ENCODE results near the gene HK3. TPM values are rescaled to one million over a fixed set of nuclear protein-coding genes. Genes with fewer than 3 reads are reported as not detected.

HK3 gene
- total and polyA plus RNA-seq, 4 donors = 4.3 to 25.5 (median 13.3) TPM

DNA sequence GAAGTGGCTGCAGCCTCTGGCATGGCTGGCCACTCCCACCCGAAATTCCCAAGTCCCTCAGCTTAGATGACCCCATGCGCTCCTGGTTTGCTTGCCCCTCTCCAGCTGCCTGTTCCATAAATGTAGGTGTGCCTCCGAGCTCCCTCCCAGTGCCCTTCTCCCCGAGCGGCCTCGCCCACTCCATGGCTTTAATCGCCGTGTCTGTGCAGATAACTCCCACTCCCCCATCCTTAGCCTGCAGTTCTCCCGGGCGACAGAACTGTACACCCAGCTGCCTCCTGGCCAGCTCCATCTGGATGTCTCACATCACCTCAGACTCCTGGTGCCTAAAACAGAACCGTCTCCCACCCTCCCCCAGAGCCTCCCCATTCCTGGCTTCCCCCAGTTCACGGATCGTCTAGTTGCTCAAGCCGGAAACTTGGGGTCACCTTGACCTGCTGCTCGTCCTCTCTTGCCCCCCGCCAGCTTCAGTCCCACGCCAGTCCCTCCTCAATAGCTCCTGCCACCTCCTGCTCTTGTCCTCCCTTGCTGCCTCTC is 24.1 kb downstream of the HK3 start:
- 69% methylated on average over 17 of the region's 17 CpGs for WGBS
- H3K27me3 ChIP-seq (ENCODE audit: control insufficient read depth in 4 of 4, insufficient read depth in 4 of 4, low read length in 3 of 4) = no peaks in the 10 kb centered on the region

DNA sequence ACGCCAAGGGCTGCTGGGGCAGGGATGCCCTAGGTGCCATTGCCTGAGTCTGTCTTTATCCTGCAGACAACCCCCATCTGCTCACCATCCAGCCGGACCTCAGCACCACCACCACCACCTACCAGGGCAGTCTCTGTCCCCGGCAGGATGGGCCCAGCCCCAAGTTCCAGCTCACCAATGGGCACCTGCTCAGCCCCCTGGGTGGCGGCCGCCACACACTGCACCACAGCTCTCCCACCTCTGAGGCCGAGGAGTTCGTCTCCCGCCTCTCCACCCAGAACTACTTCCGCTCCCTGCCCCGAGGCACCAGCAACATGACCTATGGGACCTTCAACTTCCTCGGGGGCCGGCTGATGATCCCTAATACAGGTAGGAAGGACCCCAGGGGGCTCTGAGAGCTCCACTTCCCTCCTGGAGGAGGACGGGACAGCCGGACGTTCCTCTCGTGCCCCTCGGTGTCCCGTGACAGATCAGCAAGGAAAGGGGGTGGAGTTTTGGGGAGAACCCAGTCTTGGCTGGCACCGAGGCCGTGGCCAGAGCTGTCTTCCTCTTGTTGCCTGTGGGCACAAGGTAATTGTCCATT is 24.9 kb downstream of the HK3 start:
- WGBS = 85% methylated on average over 20 of the region's 20 CpGs
- TF ChIP-seq FOXA2 (IDR thresholded peaks at IDR 0.05) (no peak), SP1 (IDR thresholded peaks at IDR 0.05) (no peak), HNF4G (IDR thresholded peaks at IDR 0.05) (no peak), RXRA (IDR thresholded peaks at IDR 0.05) (no peak)
- Histone ChIP-seq H3K36me3 (ENCODE audit: control insufficient read depth in 4 of 4, insufficient read depth in 3 of 4, low read depth in 1 of 4, low read length in 3 of 4) (no peaks in the 10 kb centered on the region), H3K27me3 (ENCODE audit: control insufficient read depth in 4 of 4, insufficient read depth in 4 of 4, low read length in 3 of 4) (no peaks in the 10 kb centered on the region), H3K4me1 (ENCODE audit: control insufficient read depth in 4 of 4, insufficient read depth in 4 of 4, low read length in 3 of 4) (peaks cover 0 to 10% (median 3%) of the 10 kb centered on the region in 4 donors), H3K9ac (ENCODE audit: low read depth in 1 of 2, low read length in 2 of 2) (no peak overlapping the region), H3K27ac (ENCODE audit: low read depth in 1 of 2, low read length in 2 of 2) (no peak overlapping the region), H3K9me3 (ENCODE audit: control insufficient read depth in 4 of 4, low read length in 3 of 4) (no peaks in the 10 kb centered on the region), H3K4me3 (ENCODE audit: low read depth in 1 of 3, low read length in 3 of 3) (no peak overlapping the region)
- DNase-seq (ENCODE audit: low spot score) = no peak

More for the DNA sequence above, 24.1 kb downstream of the HK3 start:
- no peak overlapping the region for H3K9ac ChIP-seq (ENCODE audit: low read depth in 1 of 2, low read length in 2 of 2)
- DNase-seq (ENCODE audit: low spot score) = no peak
- H3K27ac ChIP-seq (ENCODE audit: low read depth in 1 of 2, low read length in 2 of 2) = no peak overlapping the region
- no peaks in the 10 kb centered on the region for H3K9me3 ChIP-seq (ENCODE audit: control insufficient read depth in 4 of 4, low read length in 3 of 4)
- no peak overlapping the region for H3K4me3 ChIP-seq (ENCODE audit: low read depth in 1 of 3, low read length in 3 of 3)
- no peaks in the 10 kb centered on the region for H3K36me3 ChIP-seq (ENCODE audit: control insufficient read depth in 4 of 4, insufficient read depth in 3 of 4, low read depth in 1 of 4, low read length in 3 of 4)
- H3K4me1 ChIP-seq (ENCODE audit: control insufficient read depth in 4 of 4, insufficient read depth in 4 of 4, low read length in 3 of 4) = peaks cover 0 to 6% (median 1%) of the 10 kb centered on the region in 4 donors
- TF ChIP-seq YY1 (IDR thresholded peaks at IDR 0.05) = no peak
- TF ChIP-seq FOXA1 (IDR thresholded peaks at IDR 0.05) = no peak
- TF ChIP-seq FOXA2 (IDR thresholded peaks at IDR 0.05) = no peak
- no peak for TF ChIP-seq CTCF (IDR thresholded peaks at IDR 0.05; ENCODE audit: low read depth, low read length, missing input control)
- no peak for TF ChIP-seq RXRA (IDR thresholded peaks at IDR 0.05)
- no peak for TF ChIP-seq RAD21 (IDR thresholded peaks at IDR 0.05)
- TF ChIP-seq GABPA (IDR thresholded peaks at IDR 0.05 in 1 of 2, conservative IDR thresholded peaks at IDR 0.05 in 1 of 2) = no peak
- TF ChIP-seq EGR1 (IDR thresholded peaks at IDR 0.05; ENCODE audit: low read depth in 2 of 2) = no peak
- no peak for TF ChIP-seq TAF1 (conservative IDR thresholded peaks at IDR 0.05)
- no peak for TF ChIP-seq HNF4G (IDR thresholded peaks at IDR 0.05)
- TF ChIP-seq, protein P1, sequence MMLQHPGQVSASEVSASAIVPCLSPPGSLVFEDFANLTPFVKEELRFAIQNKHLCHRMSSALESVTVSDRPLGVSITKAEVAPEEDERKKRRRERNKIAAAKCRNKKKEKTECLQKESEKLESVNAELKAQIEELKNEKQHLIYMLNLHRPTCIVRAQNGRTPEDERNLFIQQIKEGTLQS (IDR thresholded peaks at IDR 0.05) = no peak
- no peak for TF ChIP-seq JUND (IDR thresholded peaks at IDR 0.05)

- no peak for DNase-seq (ENCODE audit: low spot score)
- TF ChIP-seq RXRA (IDR thresholded peaks at IDR 0.05) (no peak), HNF4G (IDR thresholded peaks at IDR 0.05) (no peak), EGR1 (IDR thresholded peaks at IDR 0.05; ENCODE audit: low read depth in 2 of 2) (no peak), RAD21 (IDR thresholded peaks at IDR 0.05) (no peak), JUND (IDR thresholded peaks at IDR 0.05) (no peak), FOXA1 (IDR thresholded peaks at IDR 0.05) (no peak), FOXA2 (IDR thresholded peaks at IDR 0.05) (no peak), SP1 (IDR thresholded peaks at IDR 0.05) (no peak), NR2F2 (IDR thresholded peaks at IDR 0.05) (no peak), GABPA (IDR thresholded peaks at IDR 0.05 in 1 of 2, conservative IDR thresholded peaks at IDR 0.05 in 1 of 2) (no peak), YY1 (IDR thresholded peaks at IDR 0.05) (no peak), CTCF (IDR thresholded peaks at IDR 0.05; ENCODE audit: low read depth, low read length, missing input control) (no peak)
- TF ChIP-seq, protein P2, sequence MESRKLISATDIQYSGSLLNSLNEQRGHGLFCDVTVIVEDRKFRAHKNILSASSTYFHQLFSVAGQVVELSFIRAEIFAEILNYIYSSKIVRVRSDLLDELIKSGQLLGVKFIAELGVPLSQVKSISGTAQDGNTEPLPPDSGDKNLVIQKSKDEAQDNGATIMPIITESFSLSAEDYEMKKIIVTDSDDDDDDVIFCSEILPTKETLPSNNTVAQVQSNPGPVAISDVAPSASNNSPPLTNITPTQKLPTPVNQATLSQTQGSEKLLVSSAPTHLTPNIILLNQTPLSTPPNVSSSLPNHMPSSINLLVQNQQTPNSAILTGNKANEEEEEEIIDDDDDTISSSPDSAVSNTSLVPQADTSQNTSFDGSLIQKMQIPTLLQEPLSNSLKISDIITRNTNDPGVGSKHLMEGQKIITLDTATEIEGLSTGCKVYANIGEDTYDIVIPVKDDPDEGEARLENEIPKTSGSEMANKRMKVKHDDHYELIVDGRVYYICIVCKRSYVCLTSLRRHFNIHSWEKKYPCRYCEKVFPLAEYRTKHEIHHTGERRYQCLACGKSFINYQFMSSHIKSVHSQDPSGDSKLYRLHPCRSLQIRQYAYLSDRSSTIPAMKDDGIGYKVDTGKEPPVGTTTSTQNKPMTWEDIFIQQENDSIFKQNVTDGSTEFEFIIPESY (IDR thresholded peaks at IDR 0.05) = no peak
- TF ChIP-seq, protein P1 (IDR thresholded peaks at IDR 0.05) = no peak
- Histone ChIP-seq H3K27ac (ENCODE audit: low read depth in 1 of 2, low read length in 2 of 2) (no peak overlapping the region), H3K36me3 (ENCODE audit: control insufficient read depth in 4 of 4, insufficient read depth in 3 of 4, low read depth in 1 of 4, low read length in 3 of 4) (no peaks in the 10 kb centered on the region), H3K4me1 (ENCODE audit: control insufficient read depth in 4 of 4, insufficient read depth in 4 of 4, low read length in 3 of 4) (peaks cover 0 to 10% (median 3%) of the 10 kb centered on the region in 4 donors), H3K27me3 (ENCODE audit: control insufficient read depth in 4 of 4, insufficient read depth in 4 of 4, low read length in 3 of 4) (no peaks in the 10 kb centered on the region), H3K9ac (ENCODE audit: low read depth in 1 of 2, low read length in 2 of 2) (no peak overlapping the region), H3K9me3 (ENCODE audit: control insufficient read depth in 4 of 4, low read length in 3 of 4) (no peaks in the 10 kb centered on the region), H3K4me3 (ENCODE audit: low read depth in 1 of 3, low read length in 3 of 3) (no peak overlapping the region)
- 72% methylated on average over 16 of the region's 16 CpGs for WGBS
Observed at GRCh38 chr5:176873541-176874172, 25.5 kb downstream of the HK3 start.

Data from liver (tissue), 9 donors.